Prostate gland (tissue), 2 donors: ENCODE data around the gene SPINT1.

Source experiments
- CTCF ChIP-seq, 4 experiments: fragments of 200-600 bp in 2 of 4; fragments of 450-650 bp in 2 of 4; sonication (generic) in 2 of 4; IDR thresholded peaks; 1 replicate in 3 of 4; 2 replicates in 1 of 4; pipeline ENCODE4 v1.5.1; 2016 to 2019; ENCODE audit warnings: antibody characterized with exemption in 4 of 4, mild to moderate bottlenecking in 2 of 4, moderate library complexity in 2 of 4
- POLR2A ChIP-seq: fragments of 450-650 bp; IDR thresholded peaks from one replicate; pipeline ENCODE4 v1.6.1; 2016; ENCODE audit warnings: antibody characterized with exemption, mild to moderate bottlenecking
- POLR2AphosphoS5 ChIP-seq: sonication (generic); formaldehyde crosslinking; IDR thresholded peaks from one replicate; pipeline ENCODE4 v1.6.1; 2017; ENCODE audit warnings: antibody characterized with exemption

- TF ChIP-seq CTCF (IDR thresholded peaks at IDR 0.05): no peak
- TF ChIP-seq POLR2A: no peak
- no peak for TF ChIP-seq POLR2AphosphoS5
Measured at GRCh38 chr15:40870716-40871115, 26.9 kb downstream of the SPINT1 start.
